Measurements from ENCODE around the gene HOXD4. TPM values are rescaled to one million over a fixed set of nuclear protein-coding genes. Genes with fewer than 3 reads are reported as not detected.

Gene HOXD4
- total RNA-seq, 1 experiment from 2014 or later: 0.61 TPM

DNA sequence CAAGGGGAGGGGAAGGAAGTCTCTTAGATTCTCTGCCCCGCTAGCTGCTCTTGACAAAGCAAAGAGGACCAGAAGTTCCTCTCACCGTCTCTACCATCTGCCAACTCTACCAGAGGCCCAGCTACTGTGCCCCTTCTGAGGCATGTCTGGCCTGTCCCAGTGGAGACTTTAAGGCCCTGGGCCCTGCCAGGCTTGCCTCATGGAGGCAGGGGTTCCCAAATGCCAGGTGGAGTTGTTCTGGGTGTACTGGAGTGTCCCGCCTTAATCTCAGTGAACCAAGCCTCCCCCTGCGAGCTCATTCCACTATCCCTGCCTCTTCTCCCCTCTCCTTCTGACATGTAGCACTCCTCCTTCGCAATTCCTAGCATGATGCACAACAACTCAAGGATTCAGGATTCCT lies 49.5 kb upstream of the HOXD4 start:
- Histone ChIP-seq H3K4me1 (ENCODE audit: control insufficient read depth in 1 of 2, insufficient read depth in 2 of 2, low read length in 2 of 2) (peaks cover 3 to 21% of the 10 kb centered on the region in 2 experiments; a peak in 3 of 4 replicates), H3K9me3 (ENCODE audit: control insufficient read depth in 1 of 2, insufficient read depth in 1 of 2, low read depth in 1 of 2, low read length in 2 of 2) (no peaks in the 10 kb centered on the region), H2AFZ (ENCODE audit: low read depth, low read length, poor library complexity, severe bottlenecking) (no peak overlapping the region), H3K36me3 (ENCODE audit: control insufficient read depth in 1 of 2, insufficient read depth in 2 of 2, low read length in 2 of 2) (no peaks in the 10 kb centered on the region), H3K27ac (ENCODE audit: low read depth, low read length) (no peak overlapping the region), H3K4me2 (ENCODE audit: low read length) (no peak overlapping the region), H3K9ac (ENCODE audit: low read length) (no peak overlapping the region), H3K4me3 (replicated peaks in 1 of 2; ENCODE audit: low read depth in 1 of 2, low read length in 2 of 2) (no peak overlapping the region), H4K20me1 (ENCODE audit: insufficient read depth) (no peaks in the 10 kb centered on the region), H3K9me2 (ENCODE audit: insufficient read depth) (no peaks in the 10 kb centered on the region), H3K79me2 (ENCODE audit: insufficient read depth, low read length) (no peaks in the 10 kb centered on the region), H3K27me3 (ENCODE audit: insufficient read depth, low read length) (no peaks in the 10 kb centered on the region)
- BruUV-seq (replicated peaks): no TSS peak
- CTCF ChIA-PET: interaction anchor here (1.5 kb wide), 1 partner anchor 9 kb away, joined by 7 read pairs; no protein-coding TSS in a partner anchor
- intact Hi-C loops (cut with micrococcal nuclease): no loop called here
- RAD21 ChIA-PET (ENCODE audit: low non-redundant PET in 1 of 2, low total read pairs in 2 of 2, uncharacterized antibody in 2 of 2, unreplicated experiment in 2 of 2): no interaction called here
- POLR2A ChIA-PET: no interaction called here
- ATAC-seq: no peak
- no peak for DNase-seq (ENCODE audit: low read depth, low spot score)
- TF ChIP-seq, protein P1, sequence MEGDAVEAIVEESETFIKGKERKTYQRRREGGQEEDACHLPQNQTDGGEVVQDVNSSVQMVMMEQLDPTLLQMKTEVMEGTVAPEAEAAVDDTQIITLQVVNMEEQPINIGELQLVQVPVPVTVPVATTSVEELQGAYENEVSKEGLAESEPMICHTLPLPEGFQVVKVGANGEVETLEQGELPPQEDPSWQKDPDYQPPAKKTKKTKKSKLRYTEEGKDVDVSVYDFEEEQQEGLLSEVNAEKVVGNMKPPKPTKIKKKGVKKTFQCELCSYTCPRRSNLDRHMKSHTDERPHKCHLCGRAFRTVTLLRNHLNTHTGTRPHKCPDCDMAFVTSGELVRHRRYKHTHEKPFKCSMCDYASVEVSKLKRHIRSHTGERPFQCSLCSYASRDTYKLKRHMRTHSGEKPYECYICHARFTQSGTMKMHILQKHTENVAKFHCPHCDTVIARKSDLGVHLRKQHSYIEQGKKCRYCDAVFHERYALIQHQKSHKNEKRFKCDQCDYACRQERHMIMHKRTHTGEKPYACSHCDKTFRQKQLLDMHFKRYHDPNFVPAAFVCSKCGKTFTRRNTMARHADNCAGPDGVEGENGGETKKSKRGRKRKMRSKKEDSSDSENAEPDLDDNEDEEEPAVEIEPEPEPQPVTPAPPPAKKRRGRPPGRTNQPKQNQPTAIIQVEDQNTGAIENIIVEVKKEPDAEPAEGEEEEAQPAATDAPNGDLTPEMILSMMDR (IDR thresholded peaks at IDR 0.05 in 2 of 3, conservative IDR thresholded peaks at IDR 0.05 in 1 of 3; ENCODE audit: borderline replicate concordance in 1 of 3, insufficient read depth in 1 of 3, low read depth in 2 of 3, low read length in 2 of 3): no peak
- no peak for TF ChIP-seq ATF3 (IDR thresholded peaks at IDR 0.05)
- no peak for TF ChIP-seq SP1 (IDR thresholded peaks at IDR 0.05; ENCODE audit: low read depth)
- TF ChIP-seq SIN3A (IDR thresholded peaks at IDR 0.05; ENCODE audit: low read depth): no peak

DNA sequence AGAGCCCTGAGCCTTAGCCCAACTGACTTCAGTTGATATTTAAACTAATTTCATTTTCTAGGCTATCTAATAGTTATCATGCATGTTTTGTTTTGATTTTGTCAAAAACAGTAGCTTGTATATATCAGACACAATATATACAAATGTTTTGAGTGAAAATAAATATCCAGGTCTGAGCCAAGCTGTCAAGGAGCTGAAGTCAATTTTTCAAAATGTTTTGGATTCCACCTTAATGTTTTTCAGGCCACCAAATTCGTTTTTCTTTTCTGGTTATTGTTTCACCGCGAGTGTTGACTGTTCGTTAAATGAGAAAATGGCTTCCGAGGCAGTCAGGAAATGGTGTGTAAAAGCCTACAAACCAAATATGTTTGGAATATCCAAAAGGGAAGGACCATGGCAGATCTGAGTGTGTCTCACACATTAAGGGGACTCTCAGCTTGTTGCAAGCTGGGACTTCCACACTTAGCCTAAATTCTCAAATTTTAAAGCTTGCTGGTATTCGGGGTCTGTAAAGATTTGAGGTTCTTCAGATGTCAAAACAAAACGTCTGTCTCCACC lies 49.0 kb upstream of the HOXD4 start:
- no peak overlapping the region for H3K9ac ChIP-seq (ENCODE audit: low read length)
- H3K4me3 ChIP-seq (replicated peaks in 1 of 2; ENCODE audit: low read depth in 1 of 2, low read length in 2 of 2): no peak overlapping the region
- ChIA-PET POLR2A (no interaction called here), CTCF (interaction anchor here (1.5 kb wide), 1 partner anchor 9 kb away, joined by 7 read pairs; no protein-coding TSS in a partner anchor), RAD21 (ENCODE audit: low non-redundant PET in 1 of 2, low total read pairs in 2 of 2, uncharacterized antibody in 2 of 2, unreplicated experiment in 2 of 2) (no interaction called here)
- H3K27ac ChIP-seq (ENCODE audit: low read depth, low read length): no peak overlapping the region
- H3K79me2 ChIP-seq (ENCODE audit: insufficient read depth, low read length): no peaks in the 10 kb centered on the region
- no peaks in the 10 kb centered on the region for H4K20me1 ChIP-seq (ENCODE audit: insufficient read depth)
- no peaks in the 10 kb centered on the region for H3K9me2 ChIP-seq (ENCODE audit: insufficient read depth)
- peaks cover 0 to 20% of the 10 kb centered on the region in 2 experiments; a peak in 2 of 4 replicates for H3K4me1 ChIP-seq (ENCODE audit: control insufficient read depth in 1 of 2, insufficient read depth in 2 of 2, low read length in 2 of 2)
- no peak for ATAC-seq
- no peaks in the 10 kb centered on the region for H3K9me3 ChIP-seq (ENCODE audit: control insufficient read depth in 1 of 2, insufficient read depth in 1 of 2, low read depth in 1 of 2, low read length in 2 of 2)
- H3K4me2 ChIP-seq (ENCODE audit: low read length): no peak overlapping the region
- DNase-seq (ENCODE audit: low read depth, low spot score): no peak
- BruUV-seq (replicated peaks): no TSS peak
- no peaks in the 10 kb centered on the region for H3K36me3 ChIP-seq (ENCODE audit: control insufficient read depth in 1 of 2, insufficient read depth in 2 of 2, low read length in 2 of 2)
- intact Hi-C loops (cut with micrococcal nuclease): no loop called here
- H2AFZ ChIP-seq (ENCODE audit: low read depth, low read length, poor library complexity, severe bottlenecking): no peak overlapping the region
- H3K27me3 ChIP-seq (ENCODE audit: insufficient read depth, low read length): no peaks in the 10 kb centered on the region
- TF ChIP-seq SIN3A (IDR thresholded peaks at IDR 0.05; ENCODE audit: low read depth): no peak
- no peak for TF ChIP-seq ATF3 (IDR thresholded peaks at IDR 0.05)
- TF ChIP-seq EZH2phosphoT487 (IDR thresholded peaks at IDR 0.05; ENCODE audit: borderline replicate concordance): no peak
- TF ChIP-seq POLR2AphosphoS5 (IDR thresholded peaks at IDR 0.05; ENCODE audit: low read depth, low read length): no peak
- no peak for TF ChIP-seq SP1 (IDR thresholded peaks at IDR 0.05; ENCODE audit: low read depth)
- no peak for TF ChIP-seq YY1 (IDR thresholded peaks at IDR 0.05; ENCODE audit: extremely low read depth, insufficient replicate concordance, low read depth, low read length)
- TF ChIP-seq ZBTB33 (IDR thresholded peaks at IDR 0.05; ENCODE audit: extremely low read depth, insufficient replicate concordance, low read length): no peak
- no peak for TF ChIP-seq EGR1 (IDR thresholded peaks at IDR 0.05; ENCODE audit: low read depth)
- no peak for TF ChIP-seq ZNF274 (IDR thresholded peaks at IDR 0.05; ENCODE audit: low read depth, low read length)
